Activated CD8-positive, alpha-beta memory T cell treated with anti-CD3 and anti-CD28 coated beads, Interleukin-2, amount 10 ng/mL, durations not matched to agents 7 days and 5 days (primary cell): ENCODE data around the gene RABGAP1L. TPM values are rescaled to one million over a fixed set of nuclear protein-coding genes. Genes with fewer than 3 reads are reported as not detected.
"Not testable (repeated sequence)": the region's sequence is repeated elsewhere in the genome, so short reads cannot be mapped to it uniquely, and the experiment has no call there.

Experiments
- ATAC-seq: fragments of 150-1000 bp; cut with Tn5 transposase; one replicate; pipeline ENCODE4 v1.10.0; 2021; ENCODE audit warnings: moderate library complexity
- CTCF ChIA-PET: fragments of 350-600 bp; sonication (Branson Sonifier 250); formaldehyde crosslinking; loops from one replicate; lab custom pipeline; 2021; ENCODE audit warnings: antibody characterized with exemption; lab: Charles Lee
- DNase-seq: peaks from one replicate; pipeline ENCODE4 v3.0.0-alpha.2; 2020
- H3K27ac Mint-ChIP-seq: one replicate; pipeline ENCODE4 v1.8.0; 2021; ENCODE audit warnings: mild to moderate bottlenecking, mixed read lengths
- H3K27me3 Mint-ChIP-seq: one replicate; pipeline ENCODE4 v1.8.0; 2021; ENCODE audit warnings: mixed read lengths
- H3K36me3 Mint-ChIP-seq: one replicate; pipeline ENCODE4 v1.8.0; 2021; ENCODE audit warnings: mild to moderate bottlenecking, mixed read lengths
- H3K4me1 Mint-ChIP-seq: one replicate; pipeline ENCODE4 v1.8.0; 2021; ENCODE audit warnings: mixed read lengths
- H3K4me3 Mint-ChIP-seq: one replicate; pipeline ENCODE4 v1.8.0; 2021; ENCODE audit warnings: mild to moderate bottlenecking, moderate library complexity, mixed read lengths
- H3K9me3 Mint-ChIP-seq: one replicate; pipeline ENCODE4 v1.8.0; 2022; ENCODE audit warnings: low read depth, mixed read lengths
- total RNA-seq, 2 experiments: library from RNA; stranded (reverse); gene quantifications; one replicate each; pipeline ENCODE4 v1.2.3, GENCODE V29; 2021

Gene RABGAP1L
- total RNA-seq, 2 experiments from 2014 or later = 60.5 to 83.5 TPM

- Mint-ChIP-seq H3K27me3 (no peaks in the 10 kb centered on the region), H3K36me3 (peaks cover 19% of the 10 kb centered on the region), H3K27ac (no peak overlapping the region), H3K4me3 (no peak overlapping the region), H3K4me1 (peaks cover 6% of the 10 kb centered on the region), H3K9me3 (peaks cover 1% of the 10 kb centered on the region)
- CTCF ChIA-PET = no interaction called here
- DNase-seq (no peak), ATAC-seq (no peak)
Measured at GRCh38 chr1:174605198-174605597, 445.9 kb downstream of the RABGAP1L start.

- peaks cover 6% of the 10 kb centered on the region for H3K4me1 Mint-ChIP-seq
- ATAC-seq (no peak), DNase-seq (no peak)
- H3K27me3 Mint-ChIP-seq = no peaks in the 10 kb centered on the region
- H3K4me3 Mint-ChIP-seq = no peak overlapping the region
- H3K9me3 Mint-ChIP-seq = no peaks in the 10 kb centered on the region
- CTCF ChIA-PET = no interaction called here
- no peak overlapping the region for H3K27ac Mint-ChIP-seq
- H3K36me3 Mint-ChIP-seq = peaks cover 17% of the 10 kb centered on the region
Measured at GRCh38 chr1:174606471-174606870, 447.2 kb downstream of the RABGAP1L start.

GRCh38 chr1:174617905-174618304 is 458.6 kb downstream of the RABGAP1L start:
- H3K36me3 Mint-ChIP-seq = peaks cover 19% of the 10 kb centered on the region
- CTCF ChIA-PET, H3K4me1 Mint-ChIP-seq, H3K27ac Mint-ChIP-seq, H3K27me3 Mint-ChIP-seq, ATAC-seq, H3K9me3 Mint-ChIP-seq, H3K4me3 Mint-ChIP-seq, DNase-seq: not testable (repeated sequence)

GRCh38 chr1:174623324-174624035 is 464.2 kb downstream of the RABGAP1L start:
- no peak overlapping the region for H3K27ac Mint-ChIP-seq
- H3K27me3 Mint-ChIP-seq = no peaks in the 10 kb centered on the region
- no peaks in the 10 kb centered on the region for H3K4me1 Mint-ChIP-seq
- no peak overlapping the region for H3K4me3 Mint-ChIP-seq
- CTCF ChIA-PET = no interaction called here
- H3K9me3 Mint-ChIP-seq = peaks cover 6% of the 10 kb centered on the region
- peaks cover 2% of the 10 kb centered on the region for H3K36me3 Mint-ChIP-seq
- ATAC-seq (no peak), DNase-seq (no peak)

- ATAC-seq (no peak), DNase-seq (no peak)
- Mint-ChIP-seq H3K4me3 (no peak overlapping the region), H3K27me3 (no peaks in the 10 kb centered on the region), H3K27ac (no peak overlapping the region), H3K4me1 (no peaks in the 10 kb centered on the region), H3K9me3 (no peaks in the 10 kb centered on the region), H3K36me3 (no peaks in the 10 kb centered on the region)
- CTCF ChIA-PET = no interaction called here
Measured at GRCh38 chr1:174626031-174627025, 467.0 kb downstream of the RABGAP1L start.

- ATAC-seq (no peak), DNase-seq (no peak)
- no peaks in the 10 kb centered on the region for H3K27me3 Mint-ChIP-seq
- CTCF ChIA-PET = no interaction called here
- no peak overlapping the region for H3K4me3 Mint-ChIP-seq
- H3K9me3 Mint-ChIP-seq = no peaks in the 10 kb centered on the region
- H3K4me1 Mint-ChIP-seq = no peaks in the 10 kb centered on the region
- H3K36me3 Mint-ChIP-seq = peaks cover 13% of the 10 kb centered on the region
- H3K27ac Mint-ChIP-seq = no peak overlapping the region
Measured at GRCh38 chr1:174637487-174637886, 478.2 kb downstream of the RABGAP1L start.

GRCh38 chr1:174639461-174639860 is 480.1 kb downstream of the RABGAP1L start:
- H3K36me3 Mint-ChIP-seq = peaks cover 12% of the 10 kb centered on the region
- CTCF ChIA-PET = no interaction called here
- no peak for ATAC-seq

GRCh38 chr1:174640783-174641182 is 481.5 kb downstream of the RABGAP1L start:
- no peaks in the 10 kb centered on the region for H3K4me1 Mint-ChIP-seq
- CTCF ChIA-PET = no interaction called here
- no peak for DNase-seq
- peaks cover 12% of the 10 kb centered on the region for H3K36me3 Mint-ChIP-seq
- H3K9me3 Mint-ChIP-seq = no peaks in the 10 kb centered on the region
- H3K4me3 Mint-ChIP-seq = no peak overlapping the region
- no peaks in the 10 kb centered on the region for H3K27me3 Mint-ChIP-seq
- H3K27ac Mint-ChIP-seq = no peak overlapping the region
- ATAC-seq = no peak

More at GRCh38 chr1:174639461-174639860, 480.1 kb downstream of the RABGAP1L start:
- Mint-ChIP-seq H3K27me3 (no peaks in the 10 kb centered on the region), H3K4me3 (no peak overlapping the region), H3K9me3 (no peaks in the 10 kb centered on the region), H3K4me1 (no peaks in the 10 kb centered on the region), H3K27ac (no peak overlapping the region)
- DNase-seq = no peak

GRCh38 chr1:174642393-174642792 is 483.1 kb downstream of the RABGAP1L start:
- H3K36me3 Mint-ChIP-seq = peaks cover 7% of the 10 kb centered on the region
- no peak overlapping the region for H3K4me3 Mint-ChIP-seq
- H3K9me3 Mint-ChIP-seq = no peaks in the 10 kb centered on the region
- no peaks in the 10 kb centered on the region for H3K4me1 Mint-ChIP-seq
- ATAC-seq = no peak
- H3K27ac Mint-ChIP-seq = no peak overlapping the region
- no peak for DNase-seq
- H3K27me3 Mint-ChIP-seq = no peaks in the 10 kb centered on the region
- CTCF ChIA-PET = no interaction called here

GRCh38 chr1:174643206-174643605 is 483.9 kb downstream of the RABGAP1L start:
- H3K27ac Mint-ChIP-seq = no peak overlapping the region
- peaks cover 1% of the 10 kb centered on the region for H3K36me3 Mint-ChIP-seq
- ATAC-seq (no peak), DNase-seq (no peak)
- CTCF ChIA-PET = no interaction called here
- no peaks in the 10 kb centered on the region for H3K4me1 Mint-ChIP-seq
- H3K9me3 Mint-ChIP-seq = no peaks in the 10 kb centered on the region
- no peak overlapping the region for H3K4me3 Mint-ChIP-seq
- H3K27me3 Mint-ChIP-seq = no peaks in the 10 kb centered on the region

GRCh38 chr1:174649572-174649971 is 490.3 kb downstream of the RABGAP1L start:
- H3K36me3 Mint-ChIP-seq, H3K27ac Mint-ChIP-seq, H3K9me3 Mint-ChIP-seq, CTCF ChIA-PET, ATAC-seq, H3K4me1 Mint-ChIP-seq, H3K4me3 Mint-ChIP-seq, DNase-seq, H3K27me3 Mint-ChIP-seq: not testable (repeated sequence)

GRCh38 chr1:174652569-174653280 is 493.4 kb downstream of the RABGAP1L start:
- Mint-ChIP-seq H3K36me3 (peaks cover 5% of the 10 kb centered on the region), H3K27ac (no peak overlapping the region), H3K4me3 (no peak overlapping the region), H3K4me1 (no peaks in the 10 kb centered on the region), H3K27me3 (no peaks in the 10 kb centered on the region), H3K9me3 (no peaks in the 10 kb centered on the region)
- CTCF ChIA-PET = no interaction called here
- ATAC-seq = no peak
- no peak for DNase-seq

- DNase-seq (no peak), ATAC-seq (no peak)
- Mint-ChIP-seq H3K36me3 (peaks cover 9% of the 10 kb centered on the region), H3K27me3 (no peaks in the 10 kb centered on the region), H3K9me3 (no peaks in the 10 kb centered on the region), H3K4me3 (no peak overlapping the region), H3K4me1 (no peaks in the 10 kb centered on the region), H3K27ac (no peak overlapping the region)
- CTCF ChIA-PET = no interaction called here
Measured at GRCh38 chr1:174654560-174654959, 495.2 kb downstream of the RABGAP1L start.
